IMR-90 (cell line): Measurements from ENCODE around the gene TXNL1.

Source experiments
- CHD1 ChIP-seq: IDR thresholded peaks from 2 replicates; pipeline ENCODE4 v1.6.1; 2012; ENCODE audit warnings: low read depth, low read length, improper control_type of control experiment
- CTCF ChIP-seq: conservative IDR thresholded peaks from 2 replicates; pipeline ENCODE4 v1.5.1; 2012; ENCODE audit warnings: mild to moderate bottlenecking, low read depth, low read length, improper control_type of control experiment
- MXI1 ChIP-seq: IDR thresholded peaks from 2 replicates; pipeline ENCODE4 v1.6.1; 2012; ENCODE audit warnings: low read depth, mild to moderate bottlenecking, low read length, moderate library complexity, borderline replicate concordance
- RCOR1 ChIP-seq: IDR thresholded peaks from 2 replicates; pipeline ENCODE4 v1.6.1; 2012; ENCODE audit warnings: mild to moderate bottlenecking, low read length, improper control_type of control experiment; ENCODE audit not compliant: insufficient replicate concordance
- RFX5 ChIP-seq: IDR thresholded peaks from 2 replicates; pipeline ENCODE4 v1.8.0; 2012; ENCODE audit warnings: low read depth, mild to moderate bottlenecking, low read length, moderate library complexity
- SMC3 ChIP-seq: fragments of 150-350 bp; IDR thresholded peaks from 2 replicates; pipeline ENCODE4 v1.6.1; 2016; ENCODE audit warnings: low read depth, mild to moderate bottlenecking, antibody characterized with exemption, low read length, moderate library complexity
- TF ChIP-seq, protein P1 (sequence below): fragments of 150-350 bp; IDR thresholded peaks from 2 replicates; pipeline ENCODE4 v1.6.1; 2017; ENCODE audit warnings: mild to moderate bottlenecking, antibody characterized with exemption, low read length, low read depth
- TF ChIP-seq, protein P2 (sequence below): fragments of 150-350 bp; IDR thresholded peaks from 2 replicates; pipeline ENCODE4 v1.6.1; 2016; ENCODE audit warnings: low read depth, mild to moderate bottlenecking, low read length, moderate library complexity, borderline replicate concordance

GRCh38 chr18:56651771-56652092, 13.3 kb upstream of the TXNL1 start:
- TF ChIP-seq RCOR1 (no peak), CTCF (no peak), MXI1 (no peak), SMC3 (no peak), RFX5 (no peak), CHD1 (no peak)
- TF ChIP-seq, protein P1, sequence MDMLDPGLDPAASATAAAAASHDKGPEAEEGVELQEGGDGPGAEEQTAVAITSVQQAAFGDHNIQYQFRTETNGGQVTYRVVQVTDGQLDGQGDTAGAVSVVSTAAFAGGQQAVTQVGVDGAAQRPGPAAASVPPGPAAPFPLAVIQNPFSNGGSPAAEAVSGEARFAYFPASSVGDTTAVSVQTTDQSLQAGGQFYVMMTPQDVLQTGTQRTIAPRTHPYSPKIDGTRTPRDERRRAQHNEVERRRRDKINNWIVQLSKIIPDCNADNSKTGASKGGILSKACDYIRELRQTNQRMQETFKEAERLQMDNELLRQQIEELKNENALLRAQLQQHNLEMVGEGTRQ = no peak
- TF ChIP-seq, protein P2, sequence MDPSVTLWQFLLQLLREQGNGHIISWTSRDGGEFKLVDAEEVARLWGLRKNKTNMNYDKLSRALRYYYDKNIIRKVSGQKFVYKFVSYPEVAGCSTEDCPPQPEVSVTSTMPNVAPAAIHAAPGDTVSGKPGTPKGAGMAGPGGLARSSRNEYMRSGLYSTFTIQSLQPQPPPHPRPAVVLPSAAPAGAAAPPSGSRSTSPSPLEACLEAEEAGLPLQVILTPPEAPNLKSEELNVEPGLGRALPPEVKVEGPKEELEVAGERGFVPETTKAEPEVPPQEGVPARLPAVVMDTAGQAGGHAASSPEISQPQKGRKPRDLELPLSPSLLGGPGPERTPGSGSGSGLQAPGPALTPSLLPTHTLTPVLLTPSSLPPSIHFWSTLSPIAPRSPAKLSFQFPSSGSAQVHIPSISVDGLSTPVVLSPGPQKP = no peak
